Measurements from ENCODE around the gene RNASE8.
"Not testable (repeated sequence)": the region's sequence is repeated elsewhere in the genome, so short reads cannot be mapped to it uniquely, and the experiment has no call there.

RNASE8 gene

DNA sequence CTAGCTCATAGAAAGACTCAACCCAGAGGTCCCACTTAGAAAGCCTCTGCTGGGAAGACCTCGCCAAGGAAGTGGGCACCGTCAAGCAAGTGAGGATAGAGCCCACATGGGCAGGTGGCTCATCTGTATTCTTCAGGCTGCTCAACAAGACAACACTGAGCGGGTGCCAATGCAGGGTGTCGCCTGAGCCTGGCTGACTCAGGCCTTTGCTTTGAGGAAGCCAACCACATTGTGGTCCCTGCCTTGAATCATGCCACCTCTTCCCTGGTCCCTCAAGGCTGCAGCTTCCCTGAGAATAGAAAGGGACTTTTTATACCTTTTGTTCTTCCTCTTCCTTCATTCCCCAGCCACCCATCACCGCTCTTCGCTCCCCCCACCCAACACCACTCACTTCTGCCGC lies 20.9 kb upstream of the RNASE8 start:
- Histone ChIP-seq H3K36me3 (no peaks in the 10 kb centered on the region), H3K4me1 (peaks cover 6% of the 10 kb centered on the region), H3K4me3 (ENCODE audit: low read depth, low read length) (no peak overlapping the region), H3K9me3 (no peaks in the 10 kb centered on the region), H3K27me3 (no peaks in the 10 kb centered on the region)
- no peak for DNase-seq
- TF ChIP-seq, protein P1, sequence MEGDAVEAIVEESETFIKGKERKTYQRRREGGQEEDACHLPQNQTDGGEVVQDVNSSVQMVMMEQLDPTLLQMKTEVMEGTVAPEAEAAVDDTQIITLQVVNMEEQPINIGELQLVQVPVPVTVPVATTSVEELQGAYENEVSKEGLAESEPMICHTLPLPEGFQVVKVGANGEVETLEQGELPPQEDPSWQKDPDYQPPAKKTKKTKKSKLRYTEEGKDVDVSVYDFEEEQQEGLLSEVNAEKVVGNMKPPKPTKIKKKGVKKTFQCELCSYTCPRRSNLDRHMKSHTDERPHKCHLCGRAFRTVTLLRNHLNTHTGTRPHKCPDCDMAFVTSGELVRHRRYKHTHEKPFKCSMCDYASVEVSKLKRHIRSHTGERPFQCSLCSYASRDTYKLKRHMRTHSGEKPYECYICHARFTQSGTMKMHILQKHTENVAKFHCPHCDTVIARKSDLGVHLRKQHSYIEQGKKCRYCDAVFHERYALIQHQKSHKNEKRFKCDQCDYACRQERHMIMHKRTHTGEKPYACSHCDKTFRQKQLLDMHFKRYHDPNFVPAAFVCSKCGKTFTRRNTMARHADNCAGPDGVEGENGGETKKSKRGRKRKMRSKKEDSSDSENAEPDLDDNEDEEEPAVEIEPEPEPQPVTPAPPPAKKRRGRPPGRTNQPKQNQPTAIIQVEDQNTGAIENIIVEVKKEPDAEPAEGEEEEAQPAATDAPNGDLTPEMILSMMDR (IDR thresholded peaks at IDR 0.05; ENCODE audit: low read depth, low read length) = no peak

DNA sequence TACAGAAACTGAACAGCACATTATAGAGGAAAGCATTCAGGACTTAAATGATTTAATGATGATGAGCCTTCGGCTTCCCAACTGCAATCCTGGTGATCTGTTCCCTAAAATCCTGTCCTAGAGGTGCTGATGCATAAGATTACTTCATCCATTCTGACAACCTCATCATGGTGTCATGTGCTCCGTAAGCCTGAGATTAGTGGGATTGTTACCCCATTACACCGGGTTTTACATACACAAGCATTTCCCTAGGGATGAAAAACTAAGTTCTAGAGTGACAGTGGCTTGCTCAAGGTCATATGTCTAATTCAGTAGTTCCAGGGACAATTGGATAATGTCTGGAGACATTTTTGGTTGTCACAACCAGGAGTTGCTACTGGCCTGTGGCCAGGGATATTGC lies 20.5 kb upstream of the RNASE8 start:
- H3K36me3 ChIP-seq = no peaks in the 10 kb centered on the region
- TF ChIP-seq, protein P1 (IDR thresholded peaks at IDR 0.05; ENCODE audit: low read depth, low read length) = no peak

DNA sequence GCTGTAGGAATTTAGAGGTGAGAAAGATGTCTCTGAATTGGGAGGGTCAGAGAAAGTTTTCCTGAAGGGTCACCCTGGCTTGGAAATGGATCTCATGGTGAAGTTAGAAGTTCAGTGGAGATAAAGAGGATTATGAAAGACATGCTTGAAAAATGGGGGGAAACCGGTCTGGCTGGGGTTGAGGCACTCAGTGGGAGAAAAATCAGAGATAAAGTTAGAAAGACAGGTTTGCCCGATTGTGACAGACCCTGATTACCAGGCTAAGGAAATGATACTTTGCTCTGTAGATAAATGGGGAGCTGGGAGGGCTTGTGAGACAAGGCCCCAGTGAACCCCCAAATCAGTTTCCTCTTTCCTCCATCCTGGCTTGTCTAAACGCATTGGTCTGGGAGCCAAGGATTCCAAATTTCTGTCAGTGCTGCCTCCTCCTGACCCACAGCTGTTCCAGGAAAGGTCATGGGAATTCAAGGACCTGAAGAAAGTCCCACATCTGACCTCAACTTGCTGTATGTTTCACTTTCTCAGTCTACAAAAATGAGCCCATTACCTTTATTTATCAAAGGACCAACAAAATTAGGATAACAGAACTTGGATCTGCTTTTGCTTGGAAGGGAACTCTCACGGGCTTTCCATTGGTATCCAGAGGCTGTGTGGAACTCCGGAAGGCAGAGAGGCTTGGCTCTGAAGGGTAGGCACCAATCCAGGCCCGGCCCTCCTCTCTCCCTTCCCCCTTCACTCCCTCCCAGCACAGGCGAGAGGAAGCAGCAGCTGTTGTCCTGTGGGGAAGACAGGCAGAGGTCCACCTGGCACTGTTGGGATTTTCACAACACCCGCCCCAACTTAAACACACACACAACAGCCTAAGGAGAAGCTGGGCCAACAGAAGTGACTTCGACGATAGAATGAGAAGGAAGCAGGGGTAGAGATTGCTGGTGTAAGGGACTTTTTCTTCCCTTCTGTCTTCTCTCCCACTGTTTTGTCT lies 18.9 kb upstream of the RNASE8 start:
- H3K4me1 ChIP-seq = peaks cover 18% of the 10 kb centered on the region
- H3K4me3 ChIP-seq (ENCODE audit: low read depth, low read length) = no peak overlapping the region
- TF ChIP-seq, protein P1 (IDR thresholded peaks at IDR 0.05; ENCODE audit: low read depth, low read length) = no peak
- no peaks in the 10 kb centered on the region for H3K27me3 ChIP-seq
- DNase-seq = peak; percentile 49
- no peaks in the 10 kb centered on the region for H3K36me3 ChIP-seq
- H3K9me3 ChIP-seq = no peaks in the 10 kb centered on the region

More for the DNA sequence above, 20.5 kb upstream of the RNASE8 start:
- Histone ChIP-seq H3K9me3 (no peaks in the 10 kb centered on the region), H3K4me3 (ENCODE audit: low read depth, low read length) (no peak overlapping the region), H3K27me3 (no peaks in the 10 kb centered on the region), H3K4me1 (peaks cover 10% of the 10 kb centered on the region)
- no peak for DNase-seq

DNA sequence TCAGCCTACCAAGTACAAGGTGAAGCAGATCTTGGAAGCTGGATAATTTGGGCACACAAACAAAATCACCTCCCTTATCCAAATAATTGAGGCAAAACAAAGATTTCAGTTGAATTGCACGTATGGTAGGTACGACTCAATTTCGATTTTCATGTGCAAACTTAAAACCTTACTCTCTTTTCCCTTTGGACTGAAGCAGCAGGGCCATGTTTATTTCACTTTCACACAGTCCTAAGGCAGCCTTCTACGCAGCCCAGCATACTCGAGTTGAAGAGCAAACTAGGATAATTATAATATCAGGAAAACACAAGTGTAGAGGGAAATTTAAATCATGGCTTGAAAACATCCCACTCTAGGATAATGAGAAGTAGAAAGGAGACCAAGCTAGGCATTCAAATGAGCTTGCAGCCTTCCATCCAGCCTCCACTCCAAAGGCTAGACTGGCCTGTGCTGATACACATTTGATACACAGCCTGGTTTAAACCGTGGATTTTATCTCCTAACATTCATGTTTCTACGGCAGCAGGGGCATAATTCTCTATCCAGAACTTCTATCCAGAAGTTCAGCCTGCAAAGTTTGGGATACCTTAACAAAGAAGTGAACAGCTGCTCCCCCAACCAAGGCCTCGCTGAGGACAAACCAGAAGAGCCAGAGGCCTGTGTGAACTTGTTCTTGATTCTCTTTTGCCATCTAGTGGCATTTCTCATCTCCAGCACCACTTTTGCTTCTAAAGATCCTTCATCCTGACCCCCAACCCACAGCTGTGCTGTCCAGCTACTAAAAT lies 17.8 kb upstream of the RNASE8 start:
- peaks cover 26% of the 10 kb centered on the region for H3K4me1 ChIP-seq
- H3K9me3 ChIP-seq = no peaks in the 10 kb centered on the region
- DNase-seq = peak; percentile 57
- H3K4me3 ChIP-seq (ENCODE audit: low read depth, low read length) = no peak overlapping the region
- no peaks in the 10 kb centered on the region for H3K27me3 ChIP-seq
- TF ChIP-seq, protein P1 (IDR thresholded peaks at IDR 0.05; ENCODE audit: low read depth, low read length) = peak; percentile 82
- H3K36me3 ChIP-seq = no peaks in the 10 kb centered on the region

DNA sequence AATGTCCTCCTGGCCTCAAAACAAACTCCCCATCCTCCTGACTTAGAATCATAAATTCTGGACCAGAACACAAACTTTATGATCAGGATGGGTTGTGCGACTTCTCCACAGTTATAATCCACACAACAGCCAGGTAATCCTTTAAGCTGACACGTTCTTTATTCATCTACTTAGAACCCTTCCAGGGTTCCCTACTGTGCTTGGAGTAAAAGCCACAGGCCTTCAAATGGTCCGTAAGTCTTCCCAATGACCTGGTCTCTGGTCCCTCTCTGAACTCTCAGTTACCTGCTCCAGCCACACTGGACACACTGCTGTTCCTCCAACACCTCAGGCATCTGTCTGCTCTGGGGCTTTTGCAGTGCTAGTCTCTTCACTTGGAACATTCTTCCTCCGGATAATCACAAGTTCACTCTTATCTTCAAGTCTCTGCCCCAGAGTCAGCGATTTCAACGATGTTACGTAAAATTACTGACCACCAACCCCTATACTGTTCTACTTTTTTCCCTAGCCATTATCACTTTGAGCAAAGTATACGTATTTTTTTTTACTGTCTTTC lies 17.2 kb upstream of the RNASE8 start:
- no peaks in the 10 kb centered on the region for H3K36me3 ChIP-seq
- TF ChIP-seq, protein P1 (IDR thresholded peaks at IDR 0.05; ENCODE audit: low read depth, low read length) = no peak
- no peak overlapping the region for H3K4me3 ChIP-seq (ENCODE audit: low read depth, low read length)
- H3K27me3 ChIP-seq = no peaks in the 10 kb centered on the region
- H3K4me1 ChIP-seq = peaks cover 32% of the 10 kb centered on the region
- H3K9me3 ChIP-seq = no peaks in the 10 kb centered on the region
- no peak for DNase-seq

DNA sequence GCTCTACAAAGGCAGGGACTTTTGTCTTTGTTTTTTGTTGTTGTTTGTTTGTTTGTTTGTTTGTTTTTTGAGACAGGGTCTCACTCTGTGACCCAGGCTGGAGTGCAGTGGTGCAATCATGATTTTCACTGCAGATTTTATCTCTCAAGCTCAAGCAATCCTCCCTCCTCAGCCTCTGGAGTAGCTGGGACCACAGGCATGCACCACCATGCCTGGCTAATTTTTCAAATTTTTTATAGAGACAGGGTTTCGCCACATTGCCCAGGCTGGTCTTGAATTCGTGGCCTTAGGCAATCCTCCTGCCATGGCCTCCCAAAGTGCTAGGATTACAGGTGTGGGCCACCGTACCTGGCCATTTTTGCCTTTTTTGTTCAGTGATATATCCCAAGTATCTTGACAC lies 16.7 kb upstream of the RNASE8 start:
- not testable (repeated sequence) for DNase-seq; H3K9me3 ChIP-seq; H3K27me3 ChIP-seq; H3K36me3 ChIP-seq; H3K4me3 ChIP-seq (ENCODE audit: low read depth, low read length)
- peaks cover 32% of the 10 kb centered on the region for H3K4me1 ChIP-seq
